HPDE6-E6E7 (cell line): Measurements from ENCODE around the gene SULF2.

Source experiments
- DNase-seq: peaks from one replicate; pipeline ENCODE4 v3.0.0; 2011; ENCODE audit warnings: missing footprints; ENCODE audit errors: extremely low spot score

The SULF2 gene

DNA sequence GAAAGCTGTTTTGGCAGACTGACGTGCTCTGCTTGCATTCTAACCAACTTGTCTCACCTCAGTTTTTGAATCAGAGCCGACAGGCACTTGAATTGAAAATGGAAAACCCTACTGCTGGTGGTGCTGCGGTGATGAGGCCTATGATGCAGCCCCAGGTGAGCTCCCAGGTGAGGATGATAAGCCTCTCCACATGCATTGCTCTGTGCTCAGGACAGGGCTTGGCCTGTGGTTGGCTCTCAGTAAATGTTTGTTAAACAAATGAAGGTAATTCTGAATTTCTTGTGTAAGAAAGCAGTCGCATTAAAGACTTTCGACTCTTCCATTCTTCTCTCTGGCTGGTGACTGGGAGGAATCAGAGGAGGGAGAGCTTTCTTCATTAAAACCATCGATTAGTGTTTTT lies 136.3 kb downstream of the SULF2 start:
- DNase-seq: no peak

DNA sequence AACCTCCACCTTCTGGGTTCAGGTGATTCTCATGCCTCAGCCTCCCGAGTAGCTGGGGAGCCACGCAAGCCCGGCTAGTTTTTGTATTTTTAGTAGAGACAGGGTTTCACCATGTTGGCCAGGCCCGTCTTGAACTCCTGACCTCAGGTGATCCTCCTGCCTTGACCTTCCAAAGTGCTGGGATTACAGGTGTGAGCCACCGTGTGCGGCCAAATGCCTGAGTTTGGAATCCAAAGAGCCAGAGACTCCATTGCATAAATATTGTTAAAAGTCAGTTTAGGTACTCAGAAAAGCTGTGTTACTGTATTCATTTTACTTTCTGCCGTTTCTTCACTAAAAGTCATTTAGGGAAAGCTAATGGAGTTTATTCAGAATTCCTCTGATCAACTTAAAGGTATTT lies 137.3 kb downstream of the SULF2 start:
- DNase-seq: no peak

DNA sequence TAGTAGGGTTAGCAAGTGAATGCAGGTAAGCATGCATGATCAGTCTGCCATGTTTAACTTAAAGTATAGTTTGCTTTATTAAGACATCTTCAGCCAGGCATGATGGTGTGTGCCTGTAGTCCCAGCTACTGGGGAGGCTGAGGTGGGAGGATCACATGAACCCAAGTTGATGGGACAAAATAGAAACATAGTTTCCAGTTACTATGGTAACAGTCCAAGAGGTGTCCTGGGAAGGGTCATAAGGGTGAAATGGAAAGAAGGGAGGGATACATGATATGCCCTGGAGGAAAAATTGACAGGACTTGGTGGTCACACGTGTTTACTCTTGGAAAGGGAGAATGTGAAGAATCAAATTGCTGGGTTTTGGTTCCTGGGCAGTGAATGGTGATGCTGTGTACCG lies 139.6 kb downstream of the SULF2 start:
- no peak for DNase-seq

DNA sequence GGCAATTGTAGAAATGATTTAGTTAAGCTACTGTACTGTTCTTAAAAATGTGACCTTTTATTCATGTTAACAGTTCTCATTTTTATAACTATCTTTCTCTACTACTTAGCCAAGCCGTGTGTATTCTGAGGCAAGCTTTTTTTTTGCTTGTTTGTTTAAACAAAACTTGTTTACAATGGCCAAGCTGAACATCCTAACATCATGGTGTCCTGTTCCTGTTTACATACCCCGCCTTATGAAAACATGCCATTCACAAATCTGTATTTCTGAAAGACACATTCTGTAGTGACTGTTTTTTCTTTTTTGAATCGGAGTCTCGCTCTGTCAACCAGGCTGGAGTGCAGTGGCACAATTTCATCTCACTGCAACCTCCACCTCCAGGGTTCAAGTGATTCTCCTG lies 142.7 kb downstream of the SULF2 start:
- no peak for DNase-seq

DNA sequence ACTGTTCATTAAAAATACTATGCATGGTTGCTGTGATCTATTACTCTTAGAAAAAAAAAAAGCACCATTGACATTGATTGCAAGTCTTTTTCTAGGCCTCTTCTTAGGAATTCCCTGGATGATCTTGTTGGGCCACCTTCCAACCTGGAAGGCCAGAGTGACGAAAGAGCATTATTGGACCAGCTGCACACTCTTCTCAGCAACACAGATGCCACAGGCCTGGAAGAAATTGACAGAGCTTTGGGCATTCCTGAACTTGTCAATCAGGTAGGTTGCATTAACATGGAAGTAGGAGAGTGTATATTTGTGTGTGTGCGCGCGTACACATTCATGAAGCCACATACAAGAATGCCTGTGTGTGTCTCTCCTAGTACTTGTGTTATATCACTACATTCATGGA lies 143.2 kb downstream of the SULF2 start:
- DNase-seq: no peak

DNA sequence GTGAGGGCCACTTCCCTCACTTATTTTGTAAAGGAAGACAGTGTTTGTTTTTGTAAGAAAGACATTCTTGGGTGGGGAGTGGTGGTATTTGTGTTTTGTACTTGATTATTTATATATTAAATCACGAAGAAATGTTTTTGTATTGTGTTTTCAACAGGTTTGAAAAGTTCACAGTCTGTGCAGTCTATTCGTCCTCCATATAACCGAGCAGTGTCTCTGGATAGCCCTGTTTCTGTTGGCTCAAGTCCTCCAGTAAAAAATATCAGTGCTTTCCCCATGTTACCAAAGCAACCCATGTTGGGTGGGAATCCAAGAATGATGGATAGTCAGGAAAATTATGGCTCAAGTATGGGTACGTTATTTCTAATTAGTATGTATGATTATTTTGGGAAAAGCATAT lies 146.4 kb downstream of the SULF2 start:
- DNase-seq: no peak

DNA sequence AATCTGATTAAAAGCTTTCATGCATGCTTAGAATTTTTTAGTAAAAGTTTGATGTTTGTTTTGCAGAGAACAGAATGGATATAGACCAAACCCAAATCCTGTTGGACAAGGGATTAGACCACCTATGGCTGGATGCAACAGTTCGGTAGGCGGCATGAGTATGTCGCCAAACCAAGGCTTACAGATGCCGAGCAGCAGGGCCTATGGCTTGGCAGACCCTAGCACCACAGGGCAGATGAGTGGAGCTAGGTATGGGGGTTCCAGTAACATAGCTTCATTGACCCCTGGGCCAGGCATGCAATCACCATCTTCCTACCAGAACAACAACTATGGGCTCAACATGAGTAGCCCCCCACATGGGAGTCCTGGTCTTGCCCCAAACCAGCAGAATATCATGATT lies 150.0 kb downstream of the SULF2 start:
- DNase-seq: no peak

DNA sequence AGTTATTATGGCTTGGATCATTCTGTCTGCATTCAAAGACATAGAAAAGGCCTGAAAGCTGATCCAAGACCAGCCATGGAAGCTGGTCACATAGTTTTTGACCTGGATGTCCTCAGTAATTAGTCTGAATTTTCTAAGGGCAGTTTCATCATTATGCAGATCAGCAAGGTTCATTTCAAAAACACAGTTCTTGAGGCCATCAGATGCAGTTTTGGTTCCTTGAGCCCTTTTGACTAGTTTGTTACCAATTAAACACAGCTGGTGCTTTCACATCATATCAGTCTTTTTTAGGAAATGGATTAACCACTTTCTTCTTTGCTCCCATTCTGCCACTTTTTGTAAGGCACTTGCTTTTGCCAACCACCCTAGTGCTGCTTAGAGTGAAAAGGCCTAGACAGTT lies 154.2 kb downstream of the SULF2 start:
- DNase-seq: no peak

DNA sequence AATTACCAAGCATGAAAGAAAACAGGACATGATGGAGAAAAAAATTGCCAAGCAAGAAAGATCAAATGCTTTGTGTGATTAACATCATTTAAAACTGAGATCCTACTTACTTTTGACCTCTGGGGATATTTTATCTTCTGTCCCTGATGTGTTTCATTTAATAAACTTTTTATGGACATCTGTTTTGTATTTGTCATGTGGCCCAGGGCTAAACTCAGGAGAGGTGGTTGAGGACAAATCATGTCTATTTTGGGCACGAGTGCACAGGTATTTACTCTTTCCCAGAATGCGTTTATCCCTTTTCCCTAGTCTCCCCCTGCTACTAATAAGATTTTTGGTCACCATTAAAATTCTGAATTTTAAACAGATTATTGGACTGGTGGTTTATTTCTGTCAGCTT lies 155.4 kb downstream of the SULF2 start:
- no peak for DNase-seq

DNA sequence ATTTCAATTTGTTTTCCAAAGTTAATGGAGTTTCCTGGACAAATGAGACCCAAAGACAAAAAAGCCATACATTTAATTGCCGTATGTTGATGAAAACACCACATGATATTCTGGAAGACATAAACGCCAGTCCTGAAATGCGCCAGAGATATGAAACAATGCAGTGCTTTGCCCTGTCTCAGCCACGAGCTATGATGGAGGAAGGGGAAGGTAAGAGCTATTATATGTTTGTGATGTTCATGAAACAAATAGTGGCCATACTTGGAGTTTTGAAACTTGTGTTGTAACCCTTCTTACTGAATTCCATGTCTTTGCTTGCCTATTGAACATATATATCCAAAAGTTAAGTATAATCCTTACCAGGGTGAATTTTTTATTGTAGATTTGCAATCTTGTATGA lies 157.7 kb downstream of the SULF2 start:
- DNase-seq: no peak

DNA sequence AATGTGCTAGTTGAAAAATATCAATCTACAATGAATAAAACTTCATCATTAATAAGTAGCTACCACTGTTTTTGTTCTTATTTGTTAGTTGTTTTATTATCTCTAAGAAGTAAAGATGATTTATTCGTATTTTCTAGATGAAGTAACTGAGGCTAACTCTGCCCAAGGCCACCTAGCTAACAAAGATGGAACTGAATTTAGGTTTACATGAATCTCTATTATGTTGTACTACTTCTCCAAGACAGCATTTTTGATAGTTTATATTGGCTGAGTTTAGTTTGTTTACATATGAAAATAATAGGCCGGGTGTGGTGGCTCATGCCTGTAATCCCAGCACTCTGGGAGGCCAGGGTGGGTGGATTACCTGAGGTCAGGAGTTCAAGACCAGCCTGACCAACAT lies 162.1 kb downstream of the SULF2 start:
- no peak for DNase-seq

DNA sequence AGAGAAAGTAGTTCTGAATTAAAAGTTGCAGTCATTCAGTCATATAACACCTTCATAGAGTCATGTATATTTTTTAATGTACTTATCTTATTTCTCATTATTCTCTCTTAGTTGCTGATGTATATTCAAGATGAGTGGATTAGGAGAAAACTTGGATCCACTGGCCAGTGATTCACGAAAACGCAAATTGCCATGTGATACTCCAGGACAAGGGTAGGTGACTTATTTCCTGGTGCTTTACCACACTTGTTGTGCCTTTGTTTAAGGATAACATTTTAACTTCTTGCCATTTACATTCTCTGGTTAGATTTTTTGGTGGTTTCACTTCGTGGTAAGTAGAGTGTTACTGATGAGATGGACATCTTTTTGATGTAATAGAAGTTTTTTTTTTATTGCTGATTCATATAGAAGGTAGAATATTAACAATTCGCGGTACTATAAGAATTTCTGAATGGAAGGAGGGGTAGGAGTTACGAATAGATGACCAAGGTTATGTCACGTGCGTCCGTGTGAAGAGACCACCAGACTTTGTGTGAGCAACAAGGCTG lies 163.1 kb downstream of the SULF2 start:
- DNase-seq: no peak

DNA sequence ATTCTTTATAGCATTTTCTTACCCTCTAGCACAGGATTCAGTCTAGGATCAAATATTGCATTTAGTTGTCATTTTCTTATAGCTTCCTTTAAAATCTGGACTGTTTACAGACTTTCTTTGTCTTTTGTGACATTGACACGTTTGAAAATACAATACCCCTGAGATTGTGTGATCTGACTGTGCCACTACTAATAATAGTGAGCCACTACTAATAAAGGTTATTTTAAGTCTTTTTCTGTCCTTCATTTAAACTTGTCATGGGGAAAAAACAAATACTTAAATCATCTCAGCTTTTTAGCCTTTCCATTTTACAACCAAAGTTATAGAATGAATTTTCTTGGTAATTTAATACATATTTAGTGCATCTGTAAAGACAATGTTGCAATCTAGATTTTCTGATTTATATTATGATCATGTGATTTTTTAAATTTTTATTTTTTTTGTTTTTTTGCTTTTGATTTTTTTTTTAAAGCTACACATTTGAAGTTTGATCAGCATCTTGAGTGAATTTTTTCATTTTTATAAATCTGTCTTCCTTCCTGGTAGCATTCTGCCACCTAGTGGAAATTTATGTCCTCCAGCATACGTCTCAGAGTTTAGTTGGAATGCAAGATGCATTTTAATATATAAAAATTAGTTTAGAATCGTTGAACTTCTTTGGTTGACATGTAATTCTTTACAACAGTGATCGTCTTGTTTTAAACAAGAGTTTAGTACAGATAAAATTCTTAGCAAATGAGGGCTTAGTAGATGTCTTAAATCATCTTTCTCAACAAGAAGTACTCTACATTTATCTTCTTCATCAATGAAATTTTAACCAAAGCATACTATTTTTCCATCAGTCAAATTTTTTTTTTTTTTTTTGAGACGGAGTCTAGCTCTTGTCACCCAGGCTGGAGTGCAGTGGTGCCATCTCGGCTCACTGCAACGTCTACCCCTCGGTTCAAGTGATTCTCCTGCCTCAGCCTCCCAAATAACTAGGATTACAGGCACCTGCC lies 164.2 kb downstream of the SULF2 start:
- peak; percentile 52 for DNase-seq

DNA sequence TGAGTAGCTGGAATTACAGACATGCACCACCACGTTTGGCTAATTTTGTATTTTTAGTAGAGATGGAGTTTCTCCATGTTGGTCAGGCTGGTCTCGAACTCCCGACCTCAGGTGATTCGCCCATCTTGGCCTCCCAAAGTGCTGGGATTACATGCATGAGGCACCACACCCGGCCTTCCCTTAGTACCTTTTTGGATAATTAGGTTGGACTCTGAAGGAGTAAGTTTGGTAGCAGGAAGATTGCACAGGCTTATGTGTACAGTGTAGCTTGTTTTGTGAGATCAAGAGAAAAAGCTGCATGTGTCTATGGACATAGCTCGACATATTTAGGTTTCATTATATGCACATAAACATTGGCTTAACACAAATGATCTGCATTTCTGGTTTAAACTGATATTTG lies 166.8 kb downstream of the SULF2 start:
- DNase-seq: no peak

DNA sequence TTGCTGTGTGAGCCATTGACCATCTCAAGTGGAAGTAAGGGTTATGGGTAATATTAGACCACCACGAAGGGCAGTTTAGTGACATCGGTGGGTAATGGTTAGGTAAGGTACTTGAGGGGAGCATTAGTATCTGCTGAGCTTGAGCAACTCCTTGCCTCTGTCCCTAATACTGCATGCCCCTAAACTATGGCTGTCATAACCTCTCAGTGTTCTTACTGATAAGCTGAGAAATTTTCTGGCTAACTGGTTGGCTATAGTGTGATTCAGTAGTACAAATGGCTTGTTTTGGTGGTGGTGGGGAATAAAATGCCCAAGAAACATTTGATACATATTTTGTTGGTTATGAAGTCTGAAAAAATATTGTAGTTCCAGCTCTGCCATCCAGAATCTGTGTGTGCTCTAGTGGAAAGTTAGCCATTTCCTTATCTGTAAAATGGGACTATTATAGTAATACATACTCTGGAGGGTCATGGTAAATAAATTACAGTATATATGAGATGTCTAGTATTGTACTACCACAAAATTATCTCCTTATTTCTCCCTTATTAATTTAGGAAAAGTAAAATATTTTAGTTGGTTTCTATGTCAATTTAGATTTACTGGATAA lies 170.5 kb downstream of the SULF2 start:
- DNase-seq: no peak

DNA sequence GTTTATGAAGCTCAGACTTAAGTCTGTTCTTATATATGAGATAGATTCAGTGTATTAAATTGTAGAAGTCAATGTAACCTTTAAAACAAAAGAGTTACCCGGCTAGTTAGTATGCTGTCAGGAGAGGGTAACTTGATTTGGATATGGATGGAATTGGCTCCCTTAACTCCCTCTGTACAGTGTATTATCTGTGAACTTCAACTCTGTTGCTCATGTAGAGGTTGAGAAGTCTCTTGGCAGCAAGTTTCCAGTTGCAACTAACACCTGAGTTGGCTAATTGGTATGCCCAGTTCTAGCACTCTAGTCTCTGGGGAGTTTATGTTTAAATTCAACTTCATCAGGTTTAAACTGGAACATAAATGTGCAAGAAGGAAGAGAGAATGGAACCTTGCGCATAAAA lies 172.6 kb downstream of the SULF2 start:
- no peak for DNase-seq

DNA sequence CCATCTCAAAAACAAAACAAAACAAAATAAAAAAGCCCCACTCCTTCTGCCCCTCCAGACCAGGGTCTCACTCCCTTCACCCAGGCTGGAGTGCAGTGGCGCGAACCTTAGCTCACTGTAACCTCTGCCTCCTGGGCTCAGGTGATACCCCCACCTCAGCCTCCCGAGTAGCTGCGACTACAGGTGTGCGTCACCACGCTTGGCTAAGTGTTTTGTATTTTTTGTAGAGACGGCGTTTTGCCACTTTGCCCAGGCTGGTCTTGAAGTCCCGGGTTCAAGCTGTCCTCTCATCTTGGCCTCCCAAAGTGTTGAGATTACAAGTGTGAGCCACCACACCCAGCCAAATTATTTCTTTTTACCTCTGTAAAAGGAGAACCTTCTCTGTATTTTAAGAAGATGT lies 173.5 kb downstream of the SULF2 start:
- DNase-seq: no peak

DNA sequence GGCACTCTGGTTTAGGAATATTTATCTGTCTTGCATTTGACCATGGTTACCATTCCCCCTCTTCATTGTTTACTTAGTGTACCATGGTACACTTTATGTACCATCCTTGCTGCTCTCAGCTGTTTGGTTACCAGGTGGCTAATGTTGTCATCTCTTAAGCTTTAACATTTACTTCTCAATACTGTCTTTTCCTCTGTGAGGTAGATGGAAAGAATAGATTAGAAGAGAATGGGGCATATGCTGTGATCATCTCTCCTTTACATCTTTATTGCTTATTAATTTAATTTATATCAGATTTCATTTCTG lies 174.4 kb downstream of the SULF2 start:
- no peak for DNase-seq

DNA sequence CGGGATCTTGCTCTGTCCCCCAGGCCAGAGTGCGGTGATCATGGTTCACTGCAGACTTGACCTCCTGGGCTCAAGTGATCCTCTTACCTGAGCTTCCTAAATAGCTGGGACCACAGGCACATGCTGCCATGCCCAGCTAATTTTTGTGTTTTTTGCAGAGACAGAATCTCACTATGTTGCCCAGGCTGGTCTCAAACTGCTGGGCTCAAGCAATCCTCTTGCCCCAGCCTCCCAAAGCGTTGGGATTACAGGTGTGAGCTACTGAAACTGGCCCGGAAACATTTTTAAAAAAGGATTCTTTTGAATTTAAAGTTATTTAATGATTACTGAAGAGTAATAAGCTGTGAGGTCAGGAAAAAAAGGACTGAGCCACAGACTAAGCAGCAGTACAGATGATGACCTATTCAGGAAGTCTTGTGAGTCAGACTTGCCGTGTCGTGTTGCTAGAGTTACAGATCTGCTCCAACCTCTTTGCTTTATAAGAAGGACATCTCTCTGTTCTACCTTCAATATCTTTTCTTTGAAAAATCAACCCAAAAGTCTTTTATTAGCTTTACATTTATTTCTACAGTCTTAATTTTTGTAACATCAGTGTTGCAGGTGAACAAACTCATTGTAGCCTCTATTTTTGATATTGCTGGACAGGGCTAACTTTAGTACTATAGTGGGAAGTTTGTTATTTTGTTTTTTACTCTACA lies 174.9 kb downstream of the SULF2 start:
- peak; percentile 86 for DNase-seq

DNA sequence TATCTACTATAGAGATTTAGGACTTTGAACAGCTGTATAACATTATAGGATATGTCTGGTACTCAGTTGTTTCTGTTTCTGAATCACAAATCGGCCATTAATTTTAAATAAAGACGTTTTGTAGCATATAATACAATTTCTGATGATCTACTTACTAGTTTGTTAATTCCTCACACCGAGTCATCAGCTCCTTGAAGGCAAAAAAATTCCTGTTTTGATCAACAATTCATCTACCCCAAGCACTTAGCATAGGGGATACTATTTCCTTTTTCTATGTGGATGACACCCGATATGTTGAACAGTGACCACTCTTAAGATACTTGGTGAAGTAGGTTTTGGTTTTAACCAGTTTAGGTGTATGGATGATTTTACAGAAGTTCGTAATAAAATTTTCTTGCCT lies 176.3 kb downstream of the SULF2 start:
- no peak for DNase-seq
